HG02943 (cell line): ENCODE results near the gene SLC30A2.
"Not testable (repeated sequence)": the region's sequence is repeated elsewhere in the genome, so short reads cannot be mapped to it uniquely, and the experiment has no call there.

Source experiments
- ATAC-seq: cut with Tn5 transposase; IDR thresholded peaks from one replicate; pipeline ENCODE4 v1.9.1; 2021; ENCODE audit warnings: mild to moderate bottlenecking, low read depth, moderate library complexity; ENCODE audit not compliant: unreplicated experiment

The SLC30A2 gene

GRCh38 chr1:26045722-26046245 lies at the start of gene SLC30A2:
Gene SLC30A2, minus strand, starts transcription at chr1:26046118. Its CDS starts 222 bp downstream, at chr1:26045896.
- ATAC-seq = no peak

GRCh38 chr1:26094677-26095383 lies 48.9 kb upstream of the SLC30A2 start:
- no peak for ATAC-seq

GRCh38 chr1:26094076-26094669 lies 48.3 kb upstream of the SLC30A2 start:
- ATAC-seq = no peak

- not testable (repeated sequence) for ATAC-seq
Observed at GRCh38 chr1:26093569-26093968, 47.7 kb upstream of the SLC30A2 start.

- ATAC-seq = no peak
Observed at GRCh38 chr1:26092422-26092821, 46.5 kb upstream of the SLC30A2 start.

GRCh38 chr1:26090893-26091292 lies 45.0 kb upstream of the SLC30A2 start:
- ATAC-seq = no peak

- ATAC-seq = no peak
Observed at GRCh38 chr1:26089125-26089524, 43.2 kb upstream of the SLC30A2 start.

GRCh38 chr1:26084844-26085243 lies 38.9 kb upstream of the SLC30A2 start:
- no peak for ATAC-seq

- ATAC-seq = no peak
Observed at GRCh38 chr1:26084091-26084561, 38.2 kb upstream of the SLC30A2 start.

- ATAC-seq = no peak
Observed at GRCh38 chr1:26083208-26083607, 37.3 kb upstream of the SLC30A2 start.

GRCh38 chr1:26082020-26082350 lies 36.1 kb upstream of the SLC30A2 start:
- no peak for ATAC-seq

GRCh38 chr1:26081267-26082019 lies 35.5 kb upstream of the SLC30A2 start:
- ATAC-seq = no peak

GRCh38 chr1:26079960-26080814 lies 34.3 kb upstream of the SLC30A2 start:
- no peak for ATAC-seq

- no peak for ATAC-seq
Observed at GRCh38 chr1:26079178-26079563, 33.3 kb upstream of the SLC30A2 start.

GRCh38 chr1:26078286-26079177 lies 32.6 kb upstream of the SLC30A2 start:
- no peak for ATAC-seq

GRCh38 chr1:26077524-26077923 lies 31.6 kb upstream of the SLC30A2 start:
- no peak for ATAC-seq

- no peak for ATAC-seq
Observed at GRCh38 chr1:26075421-26076144, 29.7 kb upstream of the SLC30A2 start.

- ATAC-seq = no peak
Observed at GRCh38 chr1:26072305-26072704, 26.4 kb upstream of the SLC30A2 start.

- ATAC-seq = no peak
Observed at GRCh38 chr1:26070963-26071342, 25.0 kb upstream of the SLC30A2 start.
